Measurements from ENCODE around the gene GTF3C5.

DNA sequence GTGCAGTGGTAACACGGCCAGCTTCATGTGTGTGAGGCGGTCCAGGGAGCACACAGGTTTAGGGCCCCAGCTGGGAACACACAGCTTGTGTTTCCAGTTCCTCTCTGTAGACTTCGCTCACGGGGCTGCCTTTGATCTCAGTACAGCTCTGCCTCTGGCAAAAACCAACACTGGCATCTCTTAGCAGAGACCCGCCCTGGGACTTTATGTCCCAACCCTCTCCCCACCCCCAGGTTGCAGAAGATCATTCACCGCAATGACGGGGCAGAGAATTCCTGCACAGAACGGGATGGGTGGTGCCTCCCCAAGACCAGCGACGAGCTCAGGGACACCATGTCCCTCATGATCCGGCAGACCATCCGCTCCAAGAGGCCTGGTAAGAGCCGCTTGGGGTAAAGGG lies 25.7 kb downstream of the GTF3C5 start:
- TF ChIP-seq, protein P1, sequence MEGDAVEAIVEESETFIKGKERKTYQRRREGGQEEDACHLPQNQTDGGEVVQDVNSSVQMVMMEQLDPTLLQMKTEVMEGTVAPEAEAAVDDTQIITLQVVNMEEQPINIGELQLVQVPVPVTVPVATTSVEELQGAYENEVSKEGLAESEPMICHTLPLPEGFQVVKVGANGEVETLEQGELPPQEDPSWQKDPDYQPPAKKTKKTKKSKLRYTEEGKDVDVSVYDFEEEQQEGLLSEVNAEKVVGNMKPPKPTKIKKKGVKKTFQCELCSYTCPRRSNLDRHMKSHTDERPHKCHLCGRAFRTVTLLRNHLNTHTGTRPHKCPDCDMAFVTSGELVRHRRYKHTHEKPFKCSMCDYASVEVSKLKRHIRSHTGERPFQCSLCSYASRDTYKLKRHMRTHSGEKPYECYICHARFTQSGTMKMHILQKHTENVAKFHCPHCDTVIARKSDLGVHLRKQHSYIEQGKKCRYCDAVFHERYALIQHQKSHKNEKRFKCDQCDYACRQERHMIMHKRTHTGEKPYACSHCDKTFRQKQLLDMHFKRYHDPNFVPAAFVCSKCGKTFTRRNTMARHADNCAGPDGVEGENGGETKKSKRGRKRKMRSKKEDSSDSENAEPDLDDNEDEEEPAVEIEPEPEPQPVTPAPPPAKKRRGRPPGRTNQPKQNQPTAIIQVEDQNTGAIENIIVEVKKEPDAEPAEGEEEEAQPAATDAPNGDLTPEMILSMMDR (IDR thresholded peaks at IDR 0.05; ENCODE audit: low read depth, low read length), result no peak
- no peak for TF ChIP-seq POLR2A (IDR thresholded peaks at IDR 0.05; ENCODE audit: extremely low read depth, insufficient read length)
- TF ChIP-seq, protein P2, sequence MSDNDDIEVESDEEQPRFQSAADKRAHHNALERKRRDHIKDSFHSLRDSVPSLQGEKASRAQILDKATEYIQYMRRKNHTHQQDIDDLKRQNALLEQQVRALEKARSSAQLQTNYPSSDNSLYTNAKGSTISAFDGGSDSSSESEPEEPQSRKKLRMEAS (IDR thresholded peaks at IDR 0.05; ENCODE audit: low read depth, low read length), result no peak
- no peak for TF ChIP-seq MYC (IDR thresholded peaks at IDR 0.05; ENCODE audit: low read depth, low read length)
